Body of pancreas (tissue), 4 donors: ENCODE measurements around the gene HMCN1.

Experiments
- POLR2A ChIP-seq, 3 donors: fragments of 450-650 bp; IDR thresholded peaks; one replicate each; pipeline ENCODE4 v1.6.1; 2016; ENCODE audit warnings: antibody characterized with exemption in 3 of 3, mild to moderate bottlenecking in 2 of 3
- TF ChIP-seq, protein P1 (sequence below), 7 experiments: fragments of 450-650 bp in 4 of 7; fragments of 200-600 bp in 3 of 7; sonication (generic) in 3 of 7; IDR thresholded peaks; one replicate each; pipeline ENCODE4 v1.5.1; 2016 to 2019; ENCODE audit warnings: antibody characterized with exemption in 7 of 7

DNA sequence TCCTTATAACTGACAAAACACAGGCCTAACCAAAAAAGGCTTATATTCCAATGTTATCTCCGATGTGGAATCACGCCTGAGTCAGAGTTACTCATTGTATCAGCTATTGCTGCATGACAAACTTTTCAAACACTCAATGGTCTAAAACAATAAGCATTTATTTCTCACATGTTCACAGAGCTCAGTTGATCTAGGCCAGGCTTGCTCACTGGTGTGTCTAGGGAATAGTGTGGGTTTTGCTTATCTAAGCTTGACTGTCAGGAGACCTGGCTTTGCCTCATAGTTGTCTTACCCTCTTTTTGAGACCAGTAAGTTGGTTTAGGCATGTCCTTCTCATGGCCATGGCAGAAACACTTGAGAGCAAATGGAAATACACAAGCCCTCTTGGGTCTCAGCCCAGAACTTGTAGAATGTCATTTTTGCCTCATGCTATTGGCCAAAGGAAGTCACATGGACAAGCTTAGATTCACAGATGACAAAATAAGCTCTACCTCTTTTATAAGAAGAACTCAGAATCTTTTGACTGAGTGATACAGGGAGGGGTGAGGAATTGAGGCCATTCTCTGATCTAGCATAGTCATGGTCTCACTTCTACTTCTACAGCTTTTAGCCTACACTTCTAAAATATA is 130.8 kb downstream of the HMCN1 start:
- TF ChIP-seq, protein P1, sequence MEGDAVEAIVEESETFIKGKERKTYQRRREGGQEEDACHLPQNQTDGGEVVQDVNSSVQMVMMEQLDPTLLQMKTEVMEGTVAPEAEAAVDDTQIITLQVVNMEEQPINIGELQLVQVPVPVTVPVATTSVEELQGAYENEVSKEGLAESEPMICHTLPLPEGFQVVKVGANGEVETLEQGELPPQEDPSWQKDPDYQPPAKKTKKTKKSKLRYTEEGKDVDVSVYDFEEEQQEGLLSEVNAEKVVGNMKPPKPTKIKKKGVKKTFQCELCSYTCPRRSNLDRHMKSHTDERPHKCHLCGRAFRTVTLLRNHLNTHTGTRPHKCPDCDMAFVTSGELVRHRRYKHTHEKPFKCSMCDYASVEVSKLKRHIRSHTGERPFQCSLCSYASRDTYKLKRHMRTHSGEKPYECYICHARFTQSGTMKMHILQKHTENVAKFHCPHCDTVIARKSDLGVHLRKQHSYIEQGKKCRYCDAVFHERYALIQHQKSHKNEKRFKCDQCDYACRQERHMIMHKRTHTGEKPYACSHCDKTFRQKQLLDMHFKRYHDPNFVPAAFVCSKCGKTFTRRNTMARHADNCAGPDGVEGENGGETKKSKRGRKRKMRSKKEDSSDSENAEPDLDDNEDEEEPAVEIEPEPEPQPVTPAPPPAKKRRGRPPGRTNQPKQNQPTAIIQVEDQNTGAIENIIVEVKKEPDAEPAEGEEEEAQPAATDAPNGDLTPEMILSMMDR (IDR thresholded peaks at IDR 0.05): no peak
- TF ChIP-seq POLR2A (IDR thresholded peaks at IDR 0.05): no peak
